ENCODE measurements around the gene NUDT8.
"Not testable (repeated sequence)": the region's sequence is repeated elsewhere in the genome, so short reads cannot be mapped to it uniquely, and the experiment has no call there.

The NUDT8 gene

GRCh38 chr11:67604815-67605214 is 24.9 kb downstream of the NUDT8 start:
- Histone ChIP-seq H3K36me3 (ENCODE audit: control insufficient read depth in 1 of 2, insufficient read depth in 2 of 2, low read length in 2 of 2) (peaks cover 14% of the 10 kb centered on the region in 2 donors), H3K27ac (ENCODE audit: low read length) (no peak overlapping the region), H3K9me3 (ENCODE audit: control insufficient read depth in 1 of 2, low read length in 2 of 2) (no peaks in the 10 kb centered on the region), H3K27me3 (ENCODE audit: low read depth, low read length) (no peaks in the 10 kb centered on the region), H3K4me3 (ENCODE audit: low read depth in 1 of 2, low read length in 2 of 2) (no peak overlapping the region), H3K4me1 (ENCODE audit: control insufficient read depth in 1 of 2, insufficient read depth in 2 of 2, low read length in 2 of 2) (peaks cover 6 to 20% of the 10 kb centered on the region in 2 donors)

- not testable (repeated sequence) for H3K36me3 ChIP-seq (ENCODE audit: control insufficient read depth in 1 of 2, insufficient read depth in 2 of 2, low read length in 2 of 2)
- peaks cover 6 to 20% of the 10 kb centered on the region in 2 donors for H3K4me1 ChIP-seq (ENCODE audit: control insufficient read depth in 1 of 2, insufficient read depth in 2 of 2, low read length in 2 of 2)
Observed at GRCh38 chr11:67604119-67604518, 25.6 kb downstream of the NUDT8 start.

GRCh38 chr11:67601098-67601497 is 28.6 kb downstream of the NUDT8 start:
- no peaks in the 10 kb centered on the region for H3K27me3 ChIP-seq (ENCODE audit: low read depth, low read length)
- H3K36me3 ChIP-seq (ENCODE audit: control insufficient read depth in 1 of 2, insufficient read depth in 2 of 2, low read length in 2 of 2) = no peaks in the 10 kb centered on the region
- no peak overlapping the region for H3K27ac ChIP-seq (ENCODE audit: low read length)
- peaks cover 0 to 3% of the 10 kb centered on the region in 2 donors for H3K4me1 ChIP-seq (ENCODE audit: control insufficient read depth in 1 of 2, insufficient read depth in 2 of 2, low read length in 2 of 2)
- H3K9me3 ChIP-seq (ENCODE audit: control insufficient read depth in 1 of 2, low read length in 2 of 2) = no peaks in the 10 kb centered on the region
- no peak overlapping the region for H3K4me3 ChIP-seq (ENCODE audit: low read depth in 1 of 2, low read length in 2 of 2)

More at GRCh38 chr11:67604119-67604518, 25.6 kb downstream of the NUDT8 start:
- not testable (repeated sequence) for H3K4me3 ChIP-seq (ENCODE audit: low read depth in 1 of 2, low read length in 2 of 2); H3K9me3 ChIP-seq (ENCODE audit: control insufficient read depth in 1 of 2, low read length in 2 of 2); H3K27ac ChIP-seq (ENCODE audit: low read length); H3K27me3 ChIP-seq (ENCODE audit: low read depth, low read length)

GRCh38 chr11:67600324-67601029 is 29.3 kb downstream of the NUDT8 start:
- H3K9me3 ChIP-seq (ENCODE audit: control insufficient read depth in 1 of 2, low read length in 2 of 2) = no peaks in the 10 kb centered on the region
- H3K4me1 ChIP-seq (ENCODE audit: control insufficient read depth in 1 of 2, insufficient read depth in 2 of 2, low read length in 2 of 2) = no peaks in the 10 kb centered on the region
- H3K27me3 ChIP-seq (ENCODE audit: low read depth, low read length) = no peaks in the 10 kb centered on the region
- no peak overlapping the region for H3K27ac ChIP-seq (ENCODE audit: low read length)
- no peak overlapping the region for H3K4me3 ChIP-seq (ENCODE audit: low read depth in 1 of 2, low read length in 2 of 2)
- H3K36me3 ChIP-seq (ENCODE audit: control insufficient read depth in 1 of 2, insufficient read depth in 2 of 2, low read length in 2 of 2) = no peaks in the 10 kb centered on the region

- Histone ChIP-seq H3K27me3 (ENCODE audit: low read depth, low read length) (no peaks in the 10 kb centered on the region), H3K4me1 (ENCODE audit: control insufficient read depth in 1 of 2, insufficient read depth in 2 of 2, low read length in 2 of 2) (no peaks in the 10 kb centered on the region), H3K9me3 (ENCODE audit: control insufficient read depth in 1 of 2, low read length in 2 of 2) (no peaks in the 10 kb centered on the region), H3K36me3 (ENCODE audit: control insufficient read depth in 1 of 2, insufficient read depth in 2 of 2, low read length in 2 of 2) (no peaks in the 10 kb centered on the region), H3K4me3 (ENCODE audit: low read depth in 1 of 2, low read length in 2 of 2) (no peak overlapping the region), H3K27ac (ENCODE audit: low read length) (no peak overlapping the region)
Observed at GRCh38 chr11:67599149-67599548, 30.6 kb downstream of the NUDT8 start.

GRCh38 chr11:67597963-67598362 is 31.8 kb downstream of the NUDT8 start:
- not testable (repeated sequence) for H3K4me3 ChIP-seq (ENCODE audit: low read depth in 1 of 2, low read length in 2 of 2); H3K36me3 ChIP-seq (ENCODE audit: control insufficient read depth in 1 of 2, insufficient read depth in 2 of 2, low read length in 2 of 2); H3K27me3 ChIP-seq (ENCODE audit: low read depth, low read length); H3K9me3 ChIP-seq (ENCODE audit: control insufficient read depth in 1 of 2, low read length in 2 of 2); H3K4me1 ChIP-seq (ENCODE audit: control insufficient read depth in 1 of 2, insufficient read depth in 2 of 2, low read length in 2 of 2); H3K27ac ChIP-seq (ENCODE audit: low read length)

GRCh38 chr11:67597458-67597857 is 32.3 kb downstream of the NUDT8 start:
- not testable (repeated sequence) for H3K27me3 ChIP-seq (ENCODE audit: low read depth, low read length); H3K4me3 ChIP-seq (ENCODE audit: low read depth in 1 of 2, low read length in 2 of 2); H3K36me3 ChIP-seq (ENCODE audit: control insufficient read depth in 1 of 2, insufficient read depth in 2 of 2, low read length in 2 of 2); H3K9me3 ChIP-seq (ENCODE audit: control insufficient read depth in 1 of 2, low read length in 2 of 2); H3K4me1 ChIP-seq (ENCODE audit: control insufficient read depth in 1 of 2, insufficient read depth in 2 of 2, low read length in 2 of 2); H3K27ac ChIP-seq (ENCODE audit: low read length)

- H3K27ac ChIP-seq (ENCODE audit: low read length) = no peak overlapping the region
- H3K4me1 ChIP-seq (ENCODE audit: control insufficient read depth in 1 of 2, insufficient read depth in 2 of 2, low read length in 2 of 2) = no peaks in the 10 kb centered on the region
- H3K36me3 ChIP-seq (ENCODE audit: control insufficient read depth in 1 of 2, insufficient read depth in 2 of 2, low read length in 2 of 2) = no peaks in the 10 kb centered on the region
- H3K27me3 ChIP-seq (ENCODE audit: low read depth, low read length) = no peaks in the 10 kb centered on the region
- H3K9me3 ChIP-seq (ENCODE audit: control insufficient read depth in 1 of 2, low read length in 2 of 2) = no peaks in the 10 kb centered on the region
- no peak overlapping the region for H3K4me3 ChIP-seq (ENCODE audit: low read depth in 1 of 2, low read length in 2 of 2)
Observed at GRCh38 chr11:67596753-67597300, 32.9 kb downstream of the NUDT8 start.

GRCh38 chr11:67594480-67594879 is 35.3 kb downstream of the NUDT8 start:
- Histone ChIP-seq H3K4me3 (ENCODE audit: low read depth in 1 of 2, low read length in 2 of 2) (no peak overlapping the region), H3K27me3 (ENCODE audit: low read depth, low read length) (no peaks in the 10 kb centered on the region), H3K4me1 (ENCODE audit: control insufficient read depth in 1 of 2, insufficient read depth in 2 of 2, low read length in 2 of 2) (no peaks in the 10 kb centered on the region), H3K9me3 (ENCODE audit: control insufficient read depth in 1 of 2, low read length in 2 of 2) (no peaks in the 10 kb centered on the region), H3K36me3 (ENCODE audit: control insufficient read depth in 1 of 2, insufficient read depth in 2 of 2, low read length in 2 of 2) (no peaks in the 10 kb centered on the region), H3K27ac (ENCODE audit: low read length) (no peak overlapping the region)

- Histone ChIP-seq H3K4me3 (ENCODE audit: low read depth in 1 of 2, low read length in 2 of 2) (no peak overlapping the region), H3K27ac (ENCODE audit: low read length) (no peak overlapping the region), H3K36me3 (ENCODE audit: control insufficient read depth in 1 of 2, insufficient read depth in 2 of 2, low read length in 2 of 2) (no peaks in the 10 kb centered on the region), H3K27me3 (ENCODE audit: low read depth, low read length) (no peaks in the 10 kb centered on the region), H3K9me3 (ENCODE audit: control insufficient read depth in 1 of 2, low read length in 2 of 2) (no peaks in the 10 kb centered on the region), H3K4me1 (ENCODE audit: control insufficient read depth in 1 of 2, insufficient read depth in 2 of 2, low read length in 2 of 2) (no peaks in the 10 kb centered on the region)
Observed at GRCh38 chr11:67593565-67593905, 36.2 kb downstream of the NUDT8 start.

- Histone ChIP-seq H3K36me3 (ENCODE audit: control insufficient read depth in 1 of 2, insufficient read depth in 2 of 2, low read length in 2 of 2) (peaks cover 0 to 3% of the 10 kb centered on the region in 2 donors), H3K27ac (ENCODE audit: low read length) (no peak overlapping the region), H3K4me3 (ENCODE audit: low read depth in 1 of 2, low read length in 2 of 2) (no peak overlapping the region), H3K9me3 (ENCODE audit: control insufficient read depth in 1 of 2, low read length in 2 of 2) (no peaks in the 10 kb centered on the region), H3K4me1 (ENCODE audit: control insufficient read depth in 1 of 2, insufficient read depth in 2 of 2, low read length in 2 of 2) (no peaks in the 10 kb centered on the region), H3K27me3 (ENCODE audit: low read depth, low read length) (no peaks in the 10 kb centered on the region)
Observed at GRCh38 chr11:67592880-67593564, 36.7 kb downstream of the NUDT8 start.
